ENCODE measurements around the gene CDK6.

CDK6 gene

GRCh38 chr7:92590711-92591310 lies 245.6 kb downstream of the CDK6 start:
- H3K27ac ChIP-seq (ENCODE audit: low read depth, low read length, poor library complexity, severe bottlenecking), result no peak overlapping the region
- H3K27me3 ChIP-seq (ENCODE audit: insufficient read depth, low read length), result no peaks in the 10 kb centered on the region
- no peak overlapping the region for H2AFZ ChIP-seq (ENCODE audit: low read length)
- no peaks in the 10 kb centered on the region for H3K9me2 ChIP-seq (ENCODE audit: low read depth, low read length)
- H3K4me3 ChIP-seq (ENCODE audit: low read depth, low read length, poor library complexity, severe bottlenecking), result peak overlapping the region; percentile 86
- no peak overlapping the region; the same call in 1 of the 2 replicates for H3K9ac ChIP-seq (ENCODE audit: low read length)
- TF ChIP-seq, protein P1, sequence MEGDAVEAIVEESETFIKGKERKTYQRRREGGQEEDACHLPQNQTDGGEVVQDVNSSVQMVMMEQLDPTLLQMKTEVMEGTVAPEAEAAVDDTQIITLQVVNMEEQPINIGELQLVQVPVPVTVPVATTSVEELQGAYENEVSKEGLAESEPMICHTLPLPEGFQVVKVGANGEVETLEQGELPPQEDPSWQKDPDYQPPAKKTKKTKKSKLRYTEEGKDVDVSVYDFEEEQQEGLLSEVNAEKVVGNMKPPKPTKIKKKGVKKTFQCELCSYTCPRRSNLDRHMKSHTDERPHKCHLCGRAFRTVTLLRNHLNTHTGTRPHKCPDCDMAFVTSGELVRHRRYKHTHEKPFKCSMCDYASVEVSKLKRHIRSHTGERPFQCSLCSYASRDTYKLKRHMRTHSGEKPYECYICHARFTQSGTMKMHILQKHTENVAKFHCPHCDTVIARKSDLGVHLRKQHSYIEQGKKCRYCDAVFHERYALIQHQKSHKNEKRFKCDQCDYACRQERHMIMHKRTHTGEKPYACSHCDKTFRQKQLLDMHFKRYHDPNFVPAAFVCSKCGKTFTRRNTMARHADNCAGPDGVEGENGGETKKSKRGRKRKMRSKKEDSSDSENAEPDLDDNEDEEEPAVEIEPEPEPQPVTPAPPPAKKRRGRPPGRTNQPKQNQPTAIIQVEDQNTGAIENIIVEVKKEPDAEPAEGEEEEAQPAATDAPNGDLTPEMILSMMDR (IDR thresholded peaks at IDR 0.05; ENCODE audit: low read length), result no peak
- TF ChIP-seq EZH2 (IDR thresholded peaks at IDR 0.05; ENCODE audit: borderline replicate concordance, low read length), result no peak
- peak overlapping the region; percentile 98; the same call in 1 of the 2 replicates for H3K4me2 ChIP-seq (ENCODE audit: low read length)
- H4K20me1 ChIP-seq (ENCODE audit: insufficient read depth, low read length), result no peaks in the 10 kb centered on the region; the same call in 1 of the 2 replicates
- no peaks in the 10 kb centered on the region for H3K9me3 ChIP-seq (ENCODE audit: low read length)
- H3F3A ChIP-seq (ENCODE audit: insufficient read depth, low read length), result no peaks in the 10 kb centered on the region
- peaks cover 39% of the 10 kb centered on the region for H3K79me2 ChIP-seq (ENCODE audit: insufficient read depth, low read length)
- peaks cover 40% of the 10 kb centered on the region for H3K4me1 ChIP-seq (ENCODE audit: insufficient read depth, low read length, severe bottlenecking)
- peaks cover 26% of the 10 kb centered on the region for H3K36me3 ChIP-seq (ENCODE audit: insufficient read depth, low read length)

GRCh38 chr7:92589056-92589455 lies 247.3 kb downstream of the CDK6 start:
- peak overlapping the region; percentile 62 for H3K27ac ChIP-seq (ENCODE audit: low read depth, low read length, poor library complexity, severe bottlenecking)
- no peak overlapping the region for H2AFZ ChIP-seq (ENCODE audit: low read length)
- H3K4me3 ChIP-seq (ENCODE audit: low read depth, low read length, poor library complexity, severe bottlenecking), result peak overlapping the region; percentile 86
- H3K79me2 ChIP-seq (ENCODE audit: insufficient read depth, low read length), result peaks cover 57% of the 10 kb centered on the region
- H4K20me1 ChIP-seq (ENCODE audit: insufficient read depth, low read length), result no peaks in the 10 kb centered on the region; the same call in 1 of the 2 replicates
- TF ChIP-seq EZH2 (IDR thresholded peaks at IDR 0.05; ENCODE audit: borderline replicate concordance, low read length), result no peak
- TF ChIP-seq, protein P1 (IDR thresholded peaks at IDR 0.05; ENCODE audit: low read length), result no peak
- H3K36me3 ChIP-seq (ENCODE audit: insufficient read depth, low read length), result peaks cover 37% of the 10 kb centered on the region
- peak overlapping the region; percentile 98 for H3K4me2 ChIP-seq (ENCODE audit: low read length)
- peaks cover 40% of the 10 kb centered on the region for H3K4me1 ChIP-seq (ENCODE audit: insufficient read depth, low read length, severe bottlenecking)
- peak overlapping the region; percentile 84 for H3K9ac ChIP-seq (ENCODE audit: low read length)
- H3K9me3 ChIP-seq (ENCODE audit: low read length), result no peaks in the 10 kb centered on the region
- no peaks in the 10 kb centered on the region for H3F3A ChIP-seq (ENCODE audit: insufficient read depth, low read length)
- H3K9me2 ChIP-seq (ENCODE audit: low read depth, low read length), result no peaks in the 10 kb centered on the region
- no peaks in the 10 kb centered on the region for H3K27me3 ChIP-seq (ENCODE audit: insufficient read depth, low read length)

DNA sequence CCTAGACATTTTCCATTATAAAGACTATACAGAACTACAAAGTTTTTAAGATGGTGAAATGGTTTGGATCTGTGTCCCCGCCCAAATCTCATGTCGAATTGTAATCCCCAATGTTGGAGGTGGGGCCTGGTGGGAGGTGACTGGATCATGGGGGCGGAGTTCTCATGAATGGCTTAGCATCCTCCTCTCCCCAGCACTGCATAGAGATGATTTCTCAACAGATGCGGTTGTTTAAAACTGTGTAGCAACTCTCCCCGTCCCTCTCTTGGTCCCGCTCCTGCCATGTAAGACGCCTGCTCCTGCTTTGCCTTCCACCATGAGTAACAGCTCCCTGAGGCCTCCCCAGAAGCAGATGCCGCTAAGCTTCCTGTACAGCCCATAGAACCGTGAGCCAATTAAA lies 247.8 kb downstream of the CDK6 start:
- H3K79me2 ChIP-seq (ENCODE audit: insufficient read depth, low read length), result peaks cover 62% of the 10 kb centered on the region
- H4K20me1 ChIP-seq (ENCODE audit: insufficient read depth, low read length), result no peaks in the 10 kb centered on the region; the same call in 1 of the 2 replicates
- no peak overlapping the region for H2AFZ ChIP-seq (ENCODE audit: low read length)
- H3K27ac ChIP-seq (ENCODE audit: low read depth, low read length, poor library complexity, severe bottlenecking), result no peak overlapping the region
- H3F3A ChIP-seq (ENCODE audit: insufficient read depth, low read length), result no peaks in the 10 kb centered on the region
- TF ChIP-seq EZH2 (IDR thresholded peaks at IDR 0.05; ENCODE audit: borderline replicate concordance, low read length), result no peak
- TF ChIP-seq, protein P1 (IDR thresholded peaks at IDR 0.05; ENCODE audit: low read length), result no peak
- H3K9ac ChIP-seq (ENCODE audit: low read length), result peak overlapping the region; percentile 84
- H3K4me2 ChIP-seq (ENCODE audit: low read length), result peak overlapping the region; percentile 98
- H3K36me3 ChIP-seq (ENCODE audit: insufficient read depth, low read length), result peaks cover 37% of the 10 kb centered on the region
- H3K9me3 ChIP-seq (ENCODE audit: low read length), result no peaks in the 10 kb centered on the region
- H3K4me1 ChIP-seq (ENCODE audit: insufficient read depth, low read length, severe bottlenecking), result peaks cover 40% of the 10 kb centered on the region
- no peaks in the 10 kb centered on the region for H3K27me3 ChIP-seq (ENCODE audit: insufficient read depth, low read length)
- H3K4me3 ChIP-seq (ENCODE audit: low read depth, low read length, poor library complexity, severe bottlenecking), result peak overlapping the region; percentile 86
- H3K9me2 ChIP-seq (ENCODE audit: low read depth, low read length), result no peaks in the 10 kb centered on the region

Measured in OCI-LY1 (cell line).